Vagina (tissue), 2 donors: ENCODE measurements around the gene THYN1.

Experiments used
- CTCF ChIP-seq, 3 experiments: fragments of 450-650 bp in 2 of 3; fragments of 200-600 bp in 1 of 3; sonication (generic) in 1 of 3; IDR thresholded peaks; one replicate each; pipeline ENCODE4 v1.5.1; 2017 to 2019; ENCODE audit warnings: antibody characterized with exemption in 3 of 3, mild to moderate bottlenecking in 2 of 3, moderate library complexity in 2 of 3
- POLR2A ChIP-seq, 2 donors: fragments of 450-650 bp; IDR thresholded peaks; one replicate each; pipeline ENCODE4 v1.6.1; 2017; ENCODE audit warnings: antibody characterized with exemption in 2 of 2, mild to moderate bottlenecking in 2 of 2, moderate library complexity in 2 of 2
- POLR2AphosphoS5 ChIP-seq, 2 donors: sonication (generic); formaldehyde crosslinking; IDR thresholded peaks; one replicate each; pipeline ENCODE4 v1.9.0; 2017; ENCODE audit warnings: antibody characterized with exemption in 2 of 2, mild to moderate bottlenecking in 2 of 2, low read depth in 1 of 2; ENCODE audit not compliant: insufficient read depth in 1 of 2

GRCh38 chr11:134205729-134206128 is 47.4 kb downstream of the THYN1 start:
- TF ChIP-seq CTCF (IDR thresholded peaks at IDR 0.05), result no peak
- no peak for TF ChIP-seq POLR2AphosphoS5 (IDR thresholded peaks at IDR 0.05; ENCODE audit: insufficient read depth in 1 of 2, low read depth in 1 of 2)
- no peak for TF ChIP-seq POLR2A (IDR thresholded peaks at IDR 0.05)
